T-helper 2 cell treated with Interferon-gamma antibody and Interleukin-4, amounts not matched to agents 5 μg/mL and 100 μg/mL, for 36 hours (primary cell): Measurements from ENCODE around the gene SLC17A2.

Experiments used
- DNase-seq: peaks from one replicate; pipeline ENCODE4 v3.0.0; 2021; ENCODE audit warnings: low spot score
- H3K27ac Mint-ChIP-seq: one replicate; pipeline ENCODE4 v1.8.0; 2021; ENCODE audit warnings: mild to moderate bottlenecking, mixed read lengths
- H3K27me3 Mint-ChIP-seq: one replicate; pipeline ENCODE4 v1.8.0; 2021; ENCODE audit warnings: low read depth, mixed read lengths
- H3K36me3 Mint-ChIP-seq: one replicate; pipeline ENCODE4 v1.8.0; 2021; ENCODE audit warnings: low read depth, mixed read lengths
- H3K4me1 Mint-ChIP-seq: one replicate; pipeline ENCODE4 v1.8.0; 2021; ENCODE audit warnings: low read depth, mixed read lengths
- H3K4me3 Mint-ChIP-seq: one replicate; pipeline ENCODE4 v1.8.0; 2022; ENCODE audit warnings: mild to moderate bottlenecking, moderate library complexity, mixed read lengths
- H3K9me3 Mint-ChIP-seq: one replicate; pipeline ENCODE4 v1.8.0; 2021; ENCODE audit warnings: mixed read lengths

SLC17A2 gene

GRCh38 chr6:25898289-25898977 is 32.1 kb downstream of the SLC17A2 start:
- no peak for DNase-seq
- Mint-ChIP-seq H3K27me3 (no peaks in the 10 kb centered on the region), H3K4me1 (peaks cover 7% of the 10 kb centered on the region), H3K27ac (no peak overlapping the region), H3K36me3 (peaks cover 3% of the 10 kb centered on the region), H3K4me3 (no peak overlapping the region), H3K9me3 (no peaks in the 10 kb centered on the region)

- no peak for DNase-seq
- H3K27me3 Mint-ChIP-seq, result no peaks in the 10 kb centered on the region
- H3K4me1 Mint-ChIP-seq, result peaks cover 4% of the 10 kb centered on the region
- no peaks in the 10 kb centered on the region for H3K9me3 Mint-ChIP-seq
- no peak overlapping the region for H3K4me3 Mint-ChIP-seq
- no peak overlapping the region for H3K27ac Mint-ChIP-seq
- H3K36me3 Mint-ChIP-seq, result no peaks in the 10 kb centered on the region
Observed at GRCh38 chr6:25896252-25896651, 34.2 kb downstream of the SLC17A2 start.

GRCh38 chr6:25895771-25896170 is 34.7 kb downstream of the SLC17A2 start:
- Mint-ChIP-seq H3K4me3 (no peak overlapping the region), H3K36me3 (no peaks in the 10 kb centered on the region), H3K9me3 (no peaks in the 10 kb centered on the region), H3K27ac (no peak overlapping the region), H3K27me3 (no peaks in the 10 kb centered on the region), H3K4me1 (peaks cover 4% of the 10 kb centered on the region)
- no peak for DNase-seq

- no peaks in the 10 kb centered on the region for H3K9me3 Mint-ChIP-seq
- no peak overlapping the region for H3K27ac Mint-ChIP-seq
- H3K4me3 Mint-ChIP-seq, result no peak overlapping the region
Observed at GRCh38 chr6:25893778-25894177, 36.7 kb downstream of the SLC17A2 start.

GRCh38 chr6:25892877-25893276 is 37.6 kb downstream of the SLC17A2 start:
- H3K27ac Mint-ChIP-seq, result no peak overlapping the region
- peaks cover 8% of the 10 kb centered on the region for H3K4me1 Mint-ChIP-seq
- no peak overlapping the region for H3K4me3 Mint-ChIP-seq
- DNase-seq, result no peak
- H3K36me3 Mint-ChIP-seq, result no peaks in the 10 kb centered on the region
- no peaks in the 10 kb centered on the region for H3K9me3 Mint-ChIP-seq
- H3K27me3 Mint-ChIP-seq, result no peaks in the 10 kb centered on the region

More at GRCh38 chr6:25893778-25894177, 36.7 kb downstream of the SLC17A2 start:
- no peak for DNase-seq
- peaks cover 8% of the 10 kb centered on the region for H3K4me1 Mint-ChIP-seq
- no peaks in the 10 kb centered on the region for H3K27me3 Mint-ChIP-seq
- no peaks in the 10 kb centered on the region for H3K36me3 Mint-ChIP-seq

GRCh38 chr6:25889877-25890853 is 40.3 kb downstream of the SLC17A2 start:
- no peak overlapping the region for H3K27ac Mint-ChIP-seq
- no peaks in the 10 kb centered on the region for H3K9me3 Mint-ChIP-seq
- H3K4me1 Mint-ChIP-seq, result peaks cover 8% of the 10 kb centered on the region
- H3K27me3 Mint-ChIP-seq, result peaks cover 3% of the 10 kb centered on the region
- DNase-seq, result no peak
- no peak overlapping the region for H3K4me3 Mint-ChIP-seq
- no peaks in the 10 kb centered on the region for H3K36me3 Mint-ChIP-seq

- Mint-ChIP-seq H3K9me3 (no peaks in the 10 kb centered on the region), H3K27ac (no peak overlapping the region), H3K36me3 (no peaks in the 10 kb centered on the region), H3K4me3 (no peak overlapping the region), H3K4me1 (peaks cover 8% of the 10 kb centered on the region), H3K27me3 (peaks cover 3% of the 10 kb centered on the region)
- no peak for DNase-seq
Observed at GRCh38 chr6:25888626-25889025, 41.9 kb downstream of the SLC17A2 start.

GRCh38 chr6:25886066-25886465 is 44.4 kb downstream of the SLC17A2 start:
- no peaks in the 10 kb centered on the region for H3K9me3 Mint-ChIP-seq
- no peak overlapping the region for H3K4me3 Mint-ChIP-seq
- peaks cover 3% of the 10 kb centered on the region for H3K27me3 Mint-ChIP-seq
- H3K4me1 Mint-ChIP-seq, result peaks cover 17% of the 10 kb centered on the region
- no peaks in the 10 kb centered on the region for H3K36me3 Mint-ChIP-seq
- no peak overlapping the region for H3K27ac Mint-ChIP-seq
- no peak for DNase-seq

- Mint-ChIP-seq H3K4me1 (peaks cover 12% of the 10 kb centered on the region), H3K36me3 (no peaks in the 10 kb centered on the region), H3K27ac (no peak overlapping the region), H3K9me3 (no peaks in the 10 kb centered on the region), H3K4me3 (no peak overlapping the region), H3K27me3 (peaks cover 3% of the 10 kb centered on the region)
- DNase-seq, result no peak
Observed at GRCh38 chr6:25883991-25884390, 46.5 kb downstream of the SLC17A2 start.

GRCh38 chr6:25883536-25883935 is 47.0 kb downstream of the SLC17A2 start:
- DNase-seq, result no peak
- Mint-ChIP-seq H3K36me3 (no peaks in the 10 kb centered on the region), H3K4me3 (no peak overlapping the region), H3K4me1 (peaks cover 12% of the 10 kb centered on the region), H3K27ac (no peak overlapping the region), H3K9me3 (no peaks in the 10 kb centered on the region), H3K27me3 (peaks cover 5% of the 10 kb centered on the region)

- DNase-seq, result peak; percentile 47
- Mint-ChIP-seq H3K4me1 (peaks cover 12% of the 10 kb centered on the region), H3K27me3 (peaks cover 2% of the 10 kb centered on the region), H3K9me3 (no peaks in the 10 kb centered on the region), H3K4me3 (peak overlapping the region; percentile 86), H3K36me3 (no peaks in the 10 kb centered on the region), H3K27ac (peak overlapping the region; percentile 80)
Observed at GRCh38 chr6:25882051-25882496, 48.4 kb downstream of the SLC17A2 start.

GRCh38 chr6:25880601-25881000 is 49.9 kb downstream of the SLC17A2 start:
- Mint-ChIP-seq H3K9me3 (no peaks in the 10 kb centered on the region), H3K4me3 (no peak overlapping the region), H3K36me3 (no peaks in the 10 kb centered on the region)

GRCh38 chr6:25878721-25879322 is 51.7 kb downstream of the SLC17A2 start:
- Mint-ChIP-seq H3K4me3 (no peak overlapping the region), H3K9me3 (no peaks in the 10 kb centered on the region), H3K27me3 (peaks cover 2% of the 10 kb centered on the region)

More at GRCh38 chr6:25880601-25881000, 49.9 kb downstream of the SLC17A2 start:
- no peak overlapping the region for H3K27ac Mint-ChIP-seq
- no peak for DNase-seq
- H3K27me3 Mint-ChIP-seq, result peaks cover 2% of the 10 kb centered on the region
- H3K4me1 Mint-ChIP-seq, result peaks cover 25% of the 10 kb centered on the region

More at GRCh38 chr6:25878721-25879322, 51.7 kb downstream of the SLC17A2 start:
- peaks cover 40% of the 10 kb centered on the region for H3K4me1 Mint-ChIP-seq
- DNase-seq, result no peak
- no peak overlapping the region for H3K27ac Mint-ChIP-seq
- H3K36me3 Mint-ChIP-seq, result no peaks in the 10 kb centered on the region
